Heart right ventricle (tissue), 16 donors: ENCODE measurements around the gene SYS1. TPM values are rescaled to one million over a fixed set of nuclear protein-coding genes. Genes with fewer than 3 reads are reported as not detected.

ENCODE experiments used
- ATAC-seq, 8 donors: fragments of 200-7000 bp; cut with Tn5 transposase; one replicate each; pipeline ENCODE4 v1.9.1; 2020; ENCODE audit warnings: mild to moderate bottlenecking in 8 of 8, moderate library complexity in 8 of 8, moderate number of reproducible peaks in 1 of 8
- DNase-seq, 2 donors: peaks; one replicate each; pipeline ENCODE4 v3.0.0-alpha.2; 2020
- H3K27ac ChIP-seq, 10 donors: fragments of 200-600 bp; sonication (generic) in 2 of 10; one replicate each; pipeline versions ENCODE4 v1.5.0 to v1.8.0; 2020 to 2022; ENCODE audit warnings: mild to moderate bottlenecking in 3 of 10
- H3K27me3 ChIP-seq, 7 donors: fragments of 200-600 bp; one replicate each; pipeline ENCODE4 v1.8.0; 2021 to 2022; ENCODE audit warnings: mild to moderate bottlenecking in 2 of 7
- H3K36me3 ChIP-seq, 9 donors: fragments of 200-600 bp; sonication (generic) in 1 of 9; one replicate each; pipeline versions ENCODE4 v1.5.0 to v1.8.0; 2020 to 2022; ENCODE audit warnings: mild to moderate bottlenecking in 2 of 9
- H3K4me1 ChIP-seq, 9 donors: fragments of 200-600 bp; sonication (generic) in 1 of 9; one replicate each; pipeline versions ENCODE4 v1.5.0 to v1.8.0; 2020 to 2022; ENCODE audit warnings: mild to moderate bottlenecking in 4 of 9
- H3K4me3 ChIP-seq, 10 donors: fragments of 200-600 bp; sonication (generic) in 2 of 10; one replicate each; pipeline versions ENCODE4 v1.5.0 to v1.8.0; 2020 to 2022; ENCODE audit warnings: mild to moderate bottlenecking in 7 of 10, moderate library complexity in 2 of 10
- H3K9me3 ChIP-seq, 11 donors: fragments of 200-600 bp in 10 of 11; sonication (generic) in 2 of 11; one replicate each; pipeline versions ENCODE4 v1.5.0 to v1.8.0; 2013 to 2022; ENCODE audit warnings: mild to moderate bottlenecking in 2 of 11, control low read depth in 1 of 11, moderate library complexity in 1 of 11
- WGBS, 2 donors: extraction: QIAGEN DNeasy Blood & Tissue Kit; methylation state at CpG; one replicate each; pipeline ENCODE4 v1.1.7; 2013; ENCODE audit warnings: inconsistent platforms in 1 of 2; 5-methylcytosine and 5-hydroxymethylcytosine counted together
- intact Hi-C, 10 donors: fragments of 100-400 bp; cut with DNase I; formaldehyde crosslinking; loops; one replicate each; pipeline versions ENCODE4 v1.11.1 to v1.14.2; 2022
- polyA plus RNA-seq, 2 donors: library from polyadenylated mRNA; stranded (reverse); fragments of 200-250 nt; gene quantifications; one replicate each; pipeline ENCODE4 v1.2.3, GENCODE V29; 2013
- total RNA-seq, 10 donors: library from RNA; stranded (reverse); fragmentation: NEBNext Ultra II Directional in 3 of 10; extraction: Animal tissue kit (Norgen Biotek cat#: 25700) in 3 of 10; gene quantifications; one replicate each; pipeline versions ENCODE4 v1.2.1 to v1.2.4, GENCODE V29; 2021 to 2023
- TF ChIP-seq, protein P1 (sequence below), 9 donors: fragments of 200-600 bp; sonication (generic) in 2 of 9; IDR thresholded peaks; one replicate each; pipeline versions ENCODE4 v1.5.0 to v1.8.0; 2021 to 2022; ENCODE audit warnings: antibody characterized with exemption in 9 of 9, mild to moderate bottlenecking in 5 of 9, moderate library complexity in 1 of 9
- donor health status: Arrhythmogenic right ventricular cardiomyopathy.
- donor health status: ischemic (EF 13 %, LVEDD 7.1; RV severe dilation, severe dysfunction).
- donor health status: healthy with polysubstance abuse.
- donor health status: DM: no; HTN: yes; CAD: no.
- donor health status: DM: no; HTN: no; CAD: no.
- donor health status: ischemic (EF 25% LVEDD 6.9; RV normal size, moderate dysfunction).
- donor health status: ischemic (EF 25% LVEDD 5.7; RV mildly dilated, moderate dysfunction).
- donor health status: healthy.
- donor health status: DM: yes; HTN: yes; CAD: no.
- donor health status: Ischemic cardiomyopathy.
- donor health status: ischemic (EF 35%, LVEDD 5.7; RV mildly dilated, moderate dysfunction).
- donor health status: nonischemic (EF 11% LVEDD 7.7; RV severe dilation, severe dysfunction).
- donor health status: DM: yes; HTN: yes; CAD: no.
- donor health status: PGD.
- donor health status: ischemic (EF 29% LVEDD 5.4; RV normal size, mild dysfunction).
- donor health status: nonischemic (EF 23%, LVEDD 6.1; RV moderate dilation, normal function).

Gene SYS1
- total and polyA plus RNA-seq, 12 donors: 11.7 to 34.5 (median 18.2) TPM

DNA sequence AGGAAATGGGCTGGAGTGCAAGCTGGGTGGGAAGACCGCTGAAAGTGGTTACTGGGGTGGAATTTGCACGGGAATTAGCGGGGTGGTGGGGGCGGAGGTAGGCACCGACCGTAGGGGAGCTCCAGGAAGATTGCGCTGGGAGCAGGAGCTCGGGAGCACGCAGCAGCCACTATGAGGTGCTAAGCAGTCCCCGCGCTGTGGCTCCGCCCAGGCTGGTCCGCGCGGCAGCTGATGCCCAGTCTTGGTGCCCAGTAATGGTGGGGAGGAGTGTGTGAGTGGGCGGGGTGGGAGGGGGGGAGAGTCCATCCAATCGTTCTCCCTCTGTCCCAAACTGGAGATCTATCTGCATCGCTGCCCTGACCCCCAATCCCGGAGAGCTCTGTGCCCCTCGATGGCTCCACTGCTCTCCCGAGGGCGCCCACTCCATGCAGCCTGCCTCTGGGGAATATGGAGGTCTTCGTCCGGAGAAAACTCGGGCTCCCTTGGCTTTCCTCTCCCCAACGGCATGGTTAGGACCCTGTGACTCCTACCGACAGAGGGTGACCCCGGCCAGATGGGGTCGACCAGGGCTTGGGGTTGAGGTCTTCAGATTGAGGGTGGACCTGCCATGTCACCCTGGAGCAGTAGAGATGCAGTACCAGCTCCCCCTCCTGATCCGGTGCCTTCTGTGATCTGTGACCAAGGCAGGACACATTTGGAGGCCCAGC, 9.8 kb downstream of the SYS1 start:
- no peaks in the 10 kb centered on the region for H3K27me3 ChIP-seq
- no peaks in the 10 kb centered on the region for H3K9me3 ChIP-seq
- H3K4me3 ChIP-seq: peak overlapping the region; percentile 22 to 66 (median 62)
- H3K27ac ChIP-seq: peak overlapping the region in 9 of 10 donors; percentile 39 to 85 (median 70)
- 29 to 39% methylated on average over 30 of the region's 30 CpGs for WGBS, 2 donors
- H3K4me1 ChIP-seq: peaks cover 0 to 34% (median 11%) of the 10 kb centered on the region in 9 donors
- TF ChIP-seq, protein P1, sequence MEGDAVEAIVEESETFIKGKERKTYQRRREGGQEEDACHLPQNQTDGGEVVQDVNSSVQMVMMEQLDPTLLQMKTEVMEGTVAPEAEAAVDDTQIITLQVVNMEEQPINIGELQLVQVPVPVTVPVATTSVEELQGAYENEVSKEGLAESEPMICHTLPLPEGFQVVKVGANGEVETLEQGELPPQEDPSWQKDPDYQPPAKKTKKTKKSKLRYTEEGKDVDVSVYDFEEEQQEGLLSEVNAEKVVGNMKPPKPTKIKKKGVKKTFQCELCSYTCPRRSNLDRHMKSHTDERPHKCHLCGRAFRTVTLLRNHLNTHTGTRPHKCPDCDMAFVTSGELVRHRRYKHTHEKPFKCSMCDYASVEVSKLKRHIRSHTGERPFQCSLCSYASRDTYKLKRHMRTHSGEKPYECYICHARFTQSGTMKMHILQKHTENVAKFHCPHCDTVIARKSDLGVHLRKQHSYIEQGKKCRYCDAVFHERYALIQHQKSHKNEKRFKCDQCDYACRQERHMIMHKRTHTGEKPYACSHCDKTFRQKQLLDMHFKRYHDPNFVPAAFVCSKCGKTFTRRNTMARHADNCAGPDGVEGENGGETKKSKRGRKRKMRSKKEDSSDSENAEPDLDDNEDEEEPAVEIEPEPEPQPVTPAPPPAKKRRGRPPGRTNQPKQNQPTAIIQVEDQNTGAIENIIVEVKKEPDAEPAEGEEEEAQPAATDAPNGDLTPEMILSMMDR (IDR thresholded peaks at IDR 0.05): no peak
- H3K36me3 ChIP-seq: peaks cover 0 to 19% (median 3%) of the 10 kb centered on the region in 9 donors
- intact Hi-C loops: loop anchor here in 8 of 10 donors (2.0 to 5.0 kb wide), 6 partner anchors 35 to 65 kb away; partner anchors contain the start of genes DBNDD2 (in 3 of the 8) and PIGT (in 1 of the 8)
- DNase-seq: peak in 1 of 2 donors; percentile 52
- ATAC-seq: peak; percentile 50 to 84 (median 78)

GRCh38 chr20:45373353-45374100, 10.6 kb downstream of the SYS1 start:
- Histone ChIP-seq H3K4me1 (peaks cover 0 to 27% (median 10%) of the 10 kb centered on the region in 9 donors), H3K4me3 (peak overlapping the region; percentile 22 to 66 (median 62)), H3K9me3 (no peaks in the 10 kb centered on the region), H3K27me3 (no peaks in the 10 kb centered on the region), H3K36me3 (peaks cover 0 to 11% (median 0%) of the 10 kb centered on the region in 9 donors), H3K27ac (peak overlapping the region in 9 of 10 donors; percentile 39 to 85 (median 70))
- ATAC-seq (peak; percentile 72 to 95 (median 92)), DNase-seq (peak; percentile 91 to 92)
- TF ChIP-seq, protein P1 (IDR thresholded peaks at IDR 0.05): peak; percentile 82 to 96 (median 93)
- intact Hi-C loops: loop anchor here (1.0 to 5.0 kb wide), 8 partner anchors 33 to 64 kb away; partner anchors contain the start of genes DBNDD2 (in 3 of the 10) and PIGT (in 1 of the 10)
- 7 to 9% methylated on average over 38 of the region's 38 CpGs for WGBS, 2 donors

- no peak for ATAC-seq
- TF ChIP-seq, protein P1 (IDR thresholded peaks at IDR 0.05): peak in 2 of 9 donors; percentile 1 to 21
- 57 to 59% methylated on average over 9 of the region's 9 CpGs for WGBS, 2 donors
- Histone ChIP-seq H3K4me1 (peaks cover 0 to 21% (median 10%) of the 10 kb centered on the region in 9 donors), H3K36me3 (peaks cover 0 to 7% (median 0%) of the 10 kb centered on the region in 9 donors), H3K4me3 (peak overlapping the region in 9 of 10 donors; percentile 43 to 66 (median 64)), H3K27ac (peak overlapping the region in 8 of 10 donors; percentile 59 to 85 (median 70)), H3K27me3 (no peaks in the 10 kb centered on the region), H3K9me3 (no peaks in the 10 kb centered on the region)
- DNase-seq: no peak
- intact Hi-C loops: loop anchor here (1.0 to 5.0 kb wide), 8 partner anchors 33 to 63 kb away; partner anchors contain the start of genes DBNDD2 (in 3 of the 10) and PIGT (in 1 of the 10)
Measured at GRCh38 chr20:45374101-45374467, 11.1 kb downstream of the SYS1 start.

DNA sequence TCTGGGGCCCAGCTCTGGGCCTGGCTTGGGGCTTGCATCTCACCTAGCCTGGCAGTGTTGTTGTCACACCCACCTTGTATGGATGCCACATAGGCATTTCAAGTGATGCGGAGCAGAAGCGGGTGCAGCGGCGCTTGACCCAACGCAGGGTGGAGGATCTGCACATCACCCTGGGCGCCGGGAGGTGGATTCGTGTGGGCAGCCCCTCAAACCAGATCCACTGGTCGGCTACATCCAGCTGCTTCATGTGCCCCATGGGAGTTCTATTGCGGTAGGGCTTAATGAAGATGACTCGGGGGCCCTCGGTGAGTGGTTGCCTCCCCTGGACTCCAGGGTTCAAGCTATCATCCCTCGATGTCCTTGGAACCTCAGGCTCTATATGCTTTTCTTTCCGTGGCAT, 12.0 kb downstream of the SYS1 start:
- DNase-seq: no peak
- ATAC-seq: no peak
- H3K4me1 ChIP-seq: peaks cover 0 to 19% (median 10%) of the 10 kb centered on the region in 9 donors
- H3K36me3 ChIP-seq: peaks cover 0 to 7% (median 0%) of the 10 kb centered on the region in 9 donors
- H3K27me3 ChIP-seq: no peaks in the 10 kb centered on the region
- intact Hi-C loops: loop anchor here (1.0 to 5.0 kb wide), 8 partner anchors 32 to 62 kb away; partner anchors contain the start of genes DBNDD2 (in 3 of the 10) and PIGT (in 1 of the 10)
- 96% methylated on average over 14 of the region's 14 CpGs for WGBS, 2 donors
- H3K9me3 ChIP-seq: no peaks in the 10 kb centered on the region
- H3K4me3 ChIP-seq: no peak overlapping the region
- no peak overlapping the region for H3K27ac ChIP-seq
- TF ChIP-seq, protein P1 (IDR thresholded peaks at IDR 0.05): no peak
